GM12892 (cell line): Measurements from ENCODE around the gene ATP5MC3.

Experiments used
- DNase-seq: peaks from one replicate; pipeline ENCODE4 v3.0.0; 2011; ENCODE audit not compliant: insufficient read length
- FAIRE-seq: peaks from 2 replicates; lab custom pipeline; 2011; peaks lifted over from hg19 to GRCh38; lab: Jason Lieb, UNC
- POLR2A ChIP-seq: IDR thresholded peaks from 2 replicates; pipeline ENCODE4 v1.6.1; 2011; ENCODE audit warnings: low read depth, low read length, control low read depth
- POLR2AphosphoS5 ChIP-seq: IDR thresholded peaks from 2 replicates; pipeline ENCODE4 v1.6.1; 2011; ENCODE audit warnings: low read depth, low read length, control low read depth
- TAF1 ChIP-seq: IDR thresholded peaks from 2 replicates; pipeline ENCODE4 v1.6.1; 2011; ENCODE audit warnings: low read depth, mild to moderate bottlenecking, control low read depth, low read length, borderline replicate concordance

ATP5MC3 gene

GRCh38 chr2:175166216-175166824, 15.2 kb downstream of the ATP5MC3 start:
- FAIRE-seq (peak; percentile 9), DNase-seq (no peak)
- TF ChIP-seq POLR2A, result no peak
- no peak for TF ChIP-seq TAF1
- no peak for TF ChIP-seq POLR2AphosphoS5

- FAIRE-seq (no peak), DNase-seq (no peak)
- TF ChIP-seq POLR2AphosphoS5, result no peak
- TF ChIP-seq TAF1, result no peak
- TF ChIP-seq POLR2A, result no peak
Measured at GRCh38 chr2:175164235-175164634, 17.3 kb downstream of the ATP5MC3 start.

GRCh38 chr2:175158894-175159293, 22.6 kb downstream of the ATP5MC3 start:
- FAIRE-seq (no peak), DNase-seq (no peak)
- no peak for TF ChIP-seq POLR2A
- no peak for TF ChIP-seq TAF1
- no peak for TF ChIP-seq POLR2AphosphoS5

- TF ChIP-seq POLR2A, result no peak
- TF ChIP-seq TAF1, result no peak
- TF ChIP-seq POLR2AphosphoS5, result no peak
- FAIRE-seq (no peak), DNase-seq (no peak)
Measured at GRCh38 chr2:175156534-175156933, 25.0 kb downstream of the ATP5MC3 start.

DNA sequence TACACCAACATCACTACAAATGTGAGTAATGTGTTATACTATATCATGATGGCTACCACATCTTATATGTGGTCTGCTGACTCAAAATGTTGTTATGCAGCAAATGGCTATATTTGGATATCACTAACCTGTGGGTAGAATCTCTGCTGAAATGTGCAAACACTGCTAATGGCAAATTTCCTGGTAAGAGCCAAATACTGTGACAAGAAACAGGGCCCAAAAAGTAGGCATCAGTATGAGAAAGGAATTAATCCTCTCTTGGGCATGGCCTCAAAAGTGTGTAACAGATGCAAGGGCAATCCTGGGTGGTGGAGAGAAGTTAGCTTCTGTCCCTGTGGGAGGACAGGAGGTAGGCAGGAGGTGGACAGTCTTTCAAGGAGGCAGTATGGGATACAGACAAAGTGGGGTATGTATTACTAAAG, 26.8 kb downstream of the ATP5MC3 start:
- TF ChIP-seq POLR2A (no peak), POLR2AphosphoS5 (no peak), TAF1 (no peak)
- FAIRE-seq (peak; percentile 84), DNase-seq (no peak)

DNA sequence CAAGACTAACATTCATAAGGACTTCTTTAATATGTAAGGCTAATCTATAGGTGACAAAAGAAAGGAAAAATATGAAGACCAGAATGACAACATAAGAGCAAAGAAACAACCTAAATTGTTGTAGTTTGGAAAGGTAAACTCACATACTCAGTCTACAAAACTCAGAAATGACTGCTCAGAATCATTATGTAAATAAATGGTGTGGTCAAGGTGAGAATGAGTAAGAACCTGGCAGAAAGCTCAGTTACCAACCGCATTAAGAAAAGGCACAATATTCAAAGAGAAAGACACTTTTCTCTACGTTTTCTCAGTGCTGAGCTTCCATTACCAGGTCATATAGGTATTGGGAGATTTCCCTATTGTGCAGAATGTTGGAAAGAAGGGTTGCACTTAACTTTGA, 29.3 kb downstream of the ATP5MC3 start:
- FAIRE-seq (no peak), DNase-seq (no peak)
- TF ChIP-seq TAF1 (no peak), POLR2A (no peak), POLR2AphosphoS5 (no peak)

DNA sequence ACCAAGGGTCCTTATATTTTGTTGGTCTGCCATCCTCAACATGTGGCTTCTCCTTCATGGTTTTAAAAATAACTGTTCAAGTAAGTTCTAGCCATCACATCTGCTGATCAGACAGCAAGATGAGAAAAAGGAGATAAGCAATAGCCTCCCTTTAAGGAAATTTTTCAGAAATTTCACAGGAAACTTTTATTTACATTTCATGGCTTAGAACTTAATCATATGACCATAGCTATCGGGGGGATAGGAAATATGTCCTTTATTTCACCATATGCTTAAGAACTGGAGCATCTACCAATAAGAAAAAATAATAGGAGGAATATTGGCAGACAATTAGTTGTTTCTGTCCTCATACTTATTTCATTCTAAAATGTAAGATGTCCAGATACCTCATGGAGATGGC, 29.7 kb downstream of the ATP5MC3 start:
- no peak for FAIRE-seq
- TF ChIP-seq POLR2A (no peak), TAF1 (no peak), POLR2AphosphoS5 (no peak)
- no peak for DNase-seq

GRCh38 chr2:175147186-175147585, 34.3 kb downstream of the ATP5MC3 start:
- TF ChIP-seq TAF1, result no peak
- TF ChIP-seq POLR2AphosphoS5, result no peak
- no peak for TF ChIP-seq POLR2A
- no peak for FAIRE-seq

GRCh38 chr2:175143678-175144077, 37.8 kb downstream of the ATP5MC3 start:
- no peak for FAIRE-seq
- no peak for DNase-seq
- TF ChIP-seq POLR2AphosphoS5 (no peak), TAF1 (no peak)

More at GRCh38 chr2:175147186-175147585, 34.3 kb downstream of the ATP5MC3 start:
- DNase-seq, result no peak

GRCh38 chr2:175143191-175143590, 38.3 kb downstream of the ATP5MC3 start:
- FAIRE-seq (no peak), DNase-seq (no peak)
- no peak for TF ChIP-seq TAF1
- TF ChIP-seq POLR2A, result no peak
- no peak for TF ChIP-seq POLR2AphosphoS5

DNA sequence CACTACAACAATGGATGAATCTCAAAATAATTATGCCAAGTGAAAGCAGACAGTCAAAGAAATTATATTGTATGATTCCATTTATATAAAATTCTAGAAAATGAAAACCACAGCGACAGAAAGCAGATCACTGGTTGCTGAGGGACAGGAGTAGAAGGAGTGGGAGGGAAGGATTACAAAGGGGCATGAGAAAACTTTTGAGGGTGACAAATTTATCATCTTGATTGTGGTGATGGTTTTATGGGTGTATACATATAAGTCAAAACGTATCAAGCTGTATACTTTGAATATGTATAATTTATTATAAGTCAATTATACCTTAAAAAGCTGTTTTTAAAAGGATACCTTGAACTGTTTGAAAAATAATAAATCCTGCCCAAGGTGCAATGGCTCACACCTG, 41.2 kb downstream of the ATP5MC3 start:
- no peak for TF ChIP-seq TAF1
- TF ChIP-seq POLR2A, result no peak
- TF ChIP-seq POLR2AphosphoS5, result no peak
- no peak for FAIRE-seq
- DNase-seq, result no peak

- TF ChIP-seq POLR2AphosphoS5 (no peak), TAF1 (no peak), POLR2A (no peak)
- DNase-seq, result no peak
- FAIRE-seq, result no peak
Measured at GRCh38 chr2:175137793-175138192, 43.7 kb downstream of the ATP5MC3 start.
